GM19240 (cell line): Measurements from ENCODE around the gene IL1RAPL1.

Experiments
- DNase-seq: peaks from one replicate; pipeline ENCODE4 v3.0.0; 2011; ENCODE audit warnings: low spot score; ENCODE audit not compliant: insufficient read length

The IL1RAPL1 gene

GRCh38 chrX:29636331-29636730 is 1049.1 kb downstream of the IL1RAPL1 start:
- no peak for DNase-seq

DNA sequence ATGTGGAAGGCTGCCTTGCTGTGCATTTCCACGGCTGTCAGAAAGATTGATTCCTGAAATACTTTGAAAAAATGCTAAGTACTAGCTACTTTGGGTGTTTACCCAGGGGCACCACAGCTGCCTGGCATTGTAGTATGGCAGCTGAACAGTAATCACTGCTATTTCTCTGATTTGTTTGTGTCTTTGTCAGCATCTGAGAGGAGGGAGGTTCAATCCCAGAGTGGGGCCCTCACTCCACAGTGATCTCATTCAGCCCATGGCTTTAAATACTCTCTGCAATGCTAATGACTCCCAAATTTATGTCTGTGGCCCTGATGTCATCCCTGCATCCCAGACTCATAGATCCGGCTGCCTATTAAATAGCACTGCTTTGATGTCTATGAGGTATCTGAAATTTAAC is 1052.9 kb downstream of the IL1RAPL1 start:
- no peak for DNase-seq

- no peak for DNase-seq
These were observed 1054.2 kb downstream of the IL1RAPL1 start for GRCh38 chrX:29641461-29641860.

DNA sequence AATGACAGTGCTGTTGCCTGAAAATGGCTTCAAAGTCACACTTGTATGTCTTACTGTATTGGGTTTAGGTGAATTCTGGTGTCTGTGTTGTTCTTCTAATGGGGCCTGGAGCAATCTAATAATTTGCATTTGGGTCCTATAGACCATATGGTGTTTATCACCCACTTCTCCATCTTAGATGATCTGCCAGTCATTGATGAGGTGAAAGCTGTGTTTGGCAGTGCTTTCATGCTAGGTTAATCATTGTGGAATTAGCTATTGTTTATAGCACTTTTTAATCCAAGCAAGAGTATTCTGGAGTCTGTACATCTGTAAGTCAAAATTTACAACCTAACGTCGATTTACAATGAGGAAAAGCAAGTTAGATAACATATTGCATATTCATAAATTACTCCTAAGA is 1055.9 kb downstream of the IL1RAPL1 start:
- no peak for DNase-seq

DNA sequence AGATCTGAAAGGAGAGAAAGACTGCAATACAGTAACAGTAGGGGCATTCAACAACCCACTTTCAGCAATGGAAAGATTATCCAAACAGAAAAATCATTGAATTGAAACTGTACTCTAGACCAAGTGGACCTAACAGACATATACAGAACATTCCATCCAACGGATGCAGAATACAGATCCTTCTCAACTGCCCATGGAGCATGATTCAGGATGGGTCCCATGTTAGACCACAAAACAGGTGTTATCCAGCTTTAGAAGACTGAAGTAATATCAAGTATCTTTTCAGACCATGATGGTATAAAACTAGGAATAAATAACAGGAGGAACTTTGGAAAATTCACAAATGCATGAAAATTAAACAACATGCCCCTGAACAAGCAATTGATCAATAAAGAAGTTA is 1060.9 kb downstream of the IL1RAPL1 start:
- no peak for DNase-seq

DNA sequence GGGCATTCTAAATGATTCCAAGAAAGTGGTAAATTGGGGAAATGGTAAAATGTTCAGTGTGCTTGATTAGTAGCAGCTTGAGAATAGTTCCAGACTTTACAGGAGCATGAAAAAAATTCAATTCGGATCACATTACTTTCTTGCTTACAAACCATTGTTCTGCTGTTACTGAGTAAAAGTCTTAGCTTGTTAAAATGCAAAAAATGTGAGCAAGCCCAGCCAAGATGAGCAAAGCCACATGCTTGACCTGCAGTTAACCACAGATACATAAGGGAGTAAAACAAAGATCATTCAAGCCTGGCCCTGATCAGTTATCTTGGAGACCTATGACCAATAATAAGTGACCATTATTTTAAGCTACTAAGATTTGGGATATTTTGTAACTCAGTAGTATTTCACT is 1065.2 kb downstream of the IL1RAPL1 start:
- no peak for DNase-seq

GRCh38 chrX:29653721-29654120 is 1066.5 kb downstream of the IL1RAPL1 start:
- DNase-seq = no peak

GRCh38 chrX:29659911-29660310 is 1072.7 kb downstream of the IL1RAPL1 start:
- DNase-seq = no peak

DNA sequence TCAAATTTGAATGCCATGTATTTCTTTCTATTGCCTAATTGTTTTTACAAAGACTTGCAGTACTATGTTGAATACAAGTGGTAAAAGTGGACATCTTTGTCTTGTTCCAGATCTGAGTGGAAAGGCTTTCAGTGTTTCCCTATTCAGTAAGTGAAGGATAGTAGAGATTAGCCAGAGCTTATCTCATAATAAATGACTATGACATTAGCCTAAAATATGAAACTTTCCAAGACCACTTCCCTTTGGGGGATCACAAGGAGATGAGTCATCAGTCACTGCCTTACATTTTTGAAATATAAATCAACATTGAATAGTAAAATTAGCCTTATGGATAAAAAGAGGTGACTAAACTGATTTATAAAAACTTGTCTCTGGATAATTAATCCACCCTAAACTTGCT is 1074.0 kb downstream of the IL1RAPL1 start:
- no peak for DNase-seq

GRCh38 chrX:29662101-29662500 is 1074.9 kb downstream of the IL1RAPL1 start:
- DNase-seq = no peak

DNA sequence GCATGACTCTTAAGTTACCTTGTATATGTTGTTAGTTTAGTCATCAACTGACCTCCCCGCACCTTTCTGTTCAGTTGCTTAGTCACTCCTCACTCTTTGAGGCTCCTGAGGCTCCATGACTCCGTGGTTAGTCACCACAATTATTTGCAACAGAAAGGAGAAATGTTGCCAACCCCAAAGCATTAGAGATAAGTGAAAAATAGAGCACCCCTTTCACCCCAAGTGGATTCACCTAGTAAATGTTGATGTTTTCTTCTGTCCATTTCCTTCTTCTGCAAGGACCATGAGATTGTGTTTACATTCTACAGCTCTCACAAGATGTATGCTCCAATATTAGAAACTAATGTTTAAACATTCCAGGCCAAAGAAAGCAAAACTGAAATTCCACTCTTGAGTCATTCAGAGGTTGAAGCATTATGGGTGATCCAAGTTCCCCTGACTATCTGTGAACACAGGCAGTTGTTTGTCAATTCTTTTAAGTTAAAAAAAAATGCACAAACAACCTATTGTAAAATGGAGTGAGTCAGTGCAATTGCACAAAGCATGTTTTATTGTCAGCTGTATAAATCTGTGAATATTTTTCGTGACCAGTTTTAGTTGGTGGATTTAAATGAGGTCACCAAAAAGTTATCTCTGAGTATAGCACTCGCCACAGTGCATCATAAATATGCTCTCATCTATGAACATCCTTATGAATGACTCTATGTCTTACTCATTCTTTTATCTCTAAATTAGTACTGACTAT is 1075.7 kb downstream of the IL1RAPL1 start:
- DNase-seq = no peak

- DNase-seq = no peak
These were observed 1078.3 kb downstream of the IL1RAPL1 start for GRCh38 chrX:29665532-29665931.

DNA sequence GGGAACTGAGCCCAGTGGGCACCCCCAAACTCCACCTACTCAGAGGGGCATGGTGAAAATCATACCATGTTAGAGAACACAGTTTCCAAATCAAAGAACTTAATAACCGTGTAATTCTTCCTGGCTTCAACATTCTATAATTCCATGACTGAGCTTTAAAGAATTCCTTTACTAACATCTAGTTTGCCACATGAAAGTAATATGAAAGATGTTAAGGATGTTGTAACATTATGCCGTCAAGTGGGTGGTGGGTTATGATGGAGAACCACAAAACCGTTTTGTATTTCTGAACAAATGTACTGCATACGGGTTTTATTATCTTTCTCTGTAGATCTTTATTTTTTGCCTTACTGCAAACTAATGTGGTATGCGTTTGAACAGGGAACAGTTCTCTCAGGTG is 1079.1 kb downstream of the IL1RAPL1 start:
- DNase-seq = no peak

- DNase-seq = no peak
These were observed 1084.2 kb downstream of the IL1RAPL1 start for GRCh38 chrX:29671421-29671820.

DNA sequence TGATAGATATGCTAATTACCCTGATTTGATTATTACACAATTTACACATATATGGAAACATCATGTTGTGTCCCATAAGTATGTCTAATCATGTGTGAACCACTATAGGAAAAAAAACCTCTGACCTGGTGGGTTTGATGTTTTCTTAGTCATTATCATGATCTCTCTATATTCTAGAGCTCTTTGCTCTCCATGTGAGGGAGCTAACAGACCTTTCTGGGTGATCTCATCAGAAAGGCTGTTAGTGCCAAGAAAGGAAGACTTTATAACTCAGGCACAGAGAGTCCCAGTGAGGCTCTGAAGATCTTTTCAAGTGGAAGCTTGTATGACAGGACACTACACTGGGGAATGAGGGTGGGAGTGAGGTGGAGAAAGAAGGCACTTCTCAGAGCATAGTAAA is 1100.4 kb downstream of the IL1RAPL1 start:
- DNase-seq = no peak

DNA sequence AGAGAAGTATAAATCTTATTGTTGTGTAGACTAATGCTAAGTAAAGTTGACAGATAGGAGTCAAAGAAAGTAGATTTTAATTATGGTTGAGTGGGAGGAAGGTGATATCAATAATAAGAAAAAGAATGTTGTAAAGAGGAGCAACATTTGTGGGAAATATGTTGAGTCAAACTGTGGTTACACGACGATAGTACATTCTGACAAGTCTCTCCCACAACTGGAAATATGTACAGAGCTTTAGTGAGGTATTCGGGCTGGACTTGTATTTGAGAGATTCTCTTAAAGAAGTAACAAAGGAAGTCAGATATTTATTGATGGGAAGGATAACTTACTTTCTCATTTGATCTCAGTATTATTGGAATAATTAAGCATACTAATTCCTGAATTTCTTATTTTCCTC is 1102.8 kb downstream of the IL1RAPL1 start:
- DNase-seq = no peak

DNA sequence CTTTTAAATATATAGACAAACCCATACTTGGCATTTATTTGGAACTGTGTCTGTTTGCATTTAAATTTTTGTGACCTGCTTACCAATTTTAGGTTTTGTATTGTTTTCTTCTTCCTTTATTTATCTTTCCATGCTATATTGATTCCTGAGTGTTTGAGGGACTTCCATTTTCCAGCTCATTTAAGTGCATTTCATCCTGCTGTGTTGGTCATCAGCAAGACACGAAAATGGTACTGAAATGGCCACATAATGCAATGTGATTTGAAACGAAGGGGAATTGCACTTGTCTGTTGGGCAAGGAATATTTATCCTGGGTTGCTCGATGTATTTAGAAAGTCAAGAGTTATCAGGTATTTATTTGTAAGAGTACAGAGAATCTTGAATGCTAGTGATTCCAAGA is 1103.8 kb downstream of the IL1RAPL1 start:
- DNase-seq = no peak

- no peak for DNase-seq
These were observed 1106.7 kb downstream of the IL1RAPL1 start for GRCh38 chrX:29693912-29694311.

DNA sequence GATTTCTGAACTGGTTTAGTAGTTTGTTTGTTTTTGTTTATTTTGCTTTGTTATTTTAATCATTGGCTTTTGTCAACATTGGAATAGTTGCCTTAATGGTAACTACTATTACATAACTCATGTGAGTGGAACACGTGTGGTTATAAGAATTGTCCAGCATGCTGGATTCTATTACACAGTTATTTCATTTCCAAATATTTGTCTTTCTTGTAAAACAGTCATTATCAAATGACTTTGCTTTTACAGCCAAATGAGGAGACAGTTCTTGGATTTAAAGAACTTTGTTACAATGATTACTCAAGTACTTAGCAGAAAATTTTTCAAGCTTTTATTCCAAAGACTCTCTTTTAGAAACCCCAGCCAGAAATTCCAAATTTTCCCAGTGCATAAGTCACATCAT is 1112.0 kb downstream of the IL1RAPL1 start:
- DNase-seq = no peak

DNA sequence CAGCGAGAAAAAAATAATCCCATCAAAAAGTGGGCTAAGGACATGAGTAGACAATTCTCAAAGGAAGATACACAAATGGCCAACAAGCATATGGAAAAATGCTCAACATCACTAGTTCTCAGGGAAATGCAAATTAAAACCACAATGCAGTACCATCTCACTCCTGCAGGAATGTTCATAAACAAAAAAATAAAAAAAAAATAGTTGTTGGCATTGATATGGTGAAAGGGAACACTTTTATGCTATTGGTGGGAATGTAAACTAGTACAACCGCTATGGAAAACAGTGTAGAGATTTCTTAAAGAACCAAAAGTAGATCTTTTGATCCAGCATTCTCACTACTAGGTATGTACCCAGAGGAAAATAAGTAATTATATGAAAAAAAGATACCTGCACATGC is 1119.8 kb downstream of the IL1RAPL1 start:
- DNase-seq = no peak

- DNase-seq = no peak
These were observed 1133.9 kb downstream of the IL1RAPL1 start for GRCh38 chrX:29721152-29721551.

DNA sequence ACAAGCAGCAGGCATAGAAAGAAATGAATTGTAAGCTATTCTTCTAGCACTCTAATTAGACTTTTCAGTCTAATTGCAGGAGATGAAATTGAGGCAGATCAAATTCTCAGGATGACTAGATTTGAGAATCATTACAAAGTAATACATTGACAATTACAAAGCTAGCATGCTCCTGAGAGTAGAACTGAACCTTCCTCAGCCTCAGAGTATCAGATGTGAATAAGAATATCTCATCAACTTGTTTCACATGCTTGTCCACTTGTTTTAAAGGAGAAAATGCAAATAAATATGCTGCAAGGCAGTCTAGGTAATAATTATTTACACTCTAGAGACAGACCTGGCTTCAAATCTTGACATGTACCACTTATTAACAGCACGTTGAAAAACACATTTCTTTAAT is 1137.1 kb downstream of the IL1RAPL1 start:
- no peak for DNase-seq

- no peak for DNase-seq
These were observed 1139.6 kb downstream of the IL1RAPL1 start for GRCh38 chrX:29726811-29727210.

GRCh38 chrX:29728639-29729038 is 1141.4 kb downstream of the IL1RAPL1 start:
- no peak for DNase-seq
